Measurements from ENCODE around the gene CACNG3. TPM values are rescaled to one million over a fixed set of nuclear protein-coding genes. Genes with fewer than 3 reads are reported as not detected.

CACNG3 gene
- total RNA-seq, 2 experiments from 2014 or later: not detected

GRCh38 chr16:24349320-24349719 lies 93.2 kb downstream of the CACNG3 start:
- Mint-ChIP-seq H3K27me3 (peaks cover 12% of the 10 kb centered on the region), H3K36me3 (ENCODE audit: low read depth) (no peaks in the 10 kb centered on the region), H3K9me3 (no peaks in the 10 kb centered on the region), H3K4me3 (no peak overlapping the region), H3K27ac (no peak overlapping the region), H3K4me1 (peaks cover 3% of the 10 kb centered on the region)
- CTCF ChIA-PET: no interaction called here
- POLR2A ChIA-PET: no interaction called here
- DNase-seq: no peak

GRCh38 chr16:24352746-24353145 lies 96.6 kb downstream of the CACNG3 start:
- H3K36me3 Mint-ChIP-seq (ENCODE audit: low read depth): no peaks in the 10 kb centered on the region
- H3K9me3 Mint-ChIP-seq: no peaks in the 10 kb centered on the region
- H3K4me1 Mint-ChIP-seq: no peaks in the 10 kb centered on the region
- DNase-seq: no peak
- no peak overlapping the region for H3K4me3 Mint-ChIP-seq
- no peak overlapping the region for H3K27ac Mint-ChIP-seq
- peaks cover 11% of the 10 kb centered on the region for H3K27me3 Mint-ChIP-seq
- POLR2A ChIA-PET: no interaction called here
- CTCF ChIA-PET: no interaction called here

GRCh38 chr16:24353622-24354021 lies 97.5 kb downstream of the CACNG3 start:
- H3K27ac Mint-ChIP-seq: no peak overlapping the region
- POLR2A ChIA-PET: no interaction called here

GRCh38 chr16:24357511-24357910 lies 101.4 kb downstream of the CACNG3 start:
- Mint-ChIP-seq H3K4me3 (no peak overlapping the region), H3K4me1 (no peaks in the 10 kb centered on the region), H3K36me3 (ENCODE audit: low read depth) (no peaks in the 10 kb centered on the region), H3K27ac (no peak overlapping the region), H3K27me3 (peaks cover 1% of the 10 kb centered on the region), H3K9me3 (no peaks in the 10 kb centered on the region)
- POLR2A ChIA-PET: no interaction called here
- no peak for DNase-seq
- CTCF ChIA-PET: no interaction called here

More at GRCh38 chr16:24353622-24354021, 97.5 kb downstream of the CACNG3 start:
- Mint-ChIP-seq H3K4me1 (no peaks in the 10 kb centered on the region), H3K36me3 (ENCODE audit: low read depth) (no peaks in the 10 kb centered on the region), H3K4me3 (no peak overlapping the region), H3K9me3 (no peaks in the 10 kb centered on the region), H3K27me3 (peaks cover 9% of the 10 kb centered on the region)
- no peak for DNase-seq
- CTCF ChIA-PET: no interaction called here

- Mint-ChIP-seq H3K4me1 (no peaks in the 10 kb centered on the region), H3K27ac (no peak overlapping the region), H3K4me3 (no peak overlapping the region), H3K36me3 (ENCODE audit: low read depth) (no peaks in the 10 kb centered on the region), H3K27me3 (peaks cover 3% of the 10 kb centered on the region), H3K9me3 (no peaks in the 10 kb centered on the region)
- CTCF ChIA-PET: no interaction called here
- no peak for DNase-seq
- POLR2A ChIA-PET: no interaction called here
Measured at GRCh38 chr16:24358117-24358516, 102.0 kb downstream of the CACNG3 start.

- POLR2A ChIA-PET: no interaction called here
- no peaks in the 10 kb centered on the region for H3K36me3 Mint-ChIP-seq (ENCODE audit: low read depth)
- CTCF ChIA-PET: no interaction called here
Measured at GRCh38 chr16:24359490-24359889, 103.4 kb downstream of the CACNG3 start.

GRCh38 chr16:24360936-24361335 lies 104.8 kb downstream of the CACNG3 start:
- Mint-ChIP-seq H3K27me3 (peaks cover 3% of the 10 kb centered on the region), H3K9me3 (no peaks in the 10 kb centered on the region), H3K4me3 (no peak overlapping the region), H3K27ac (no peak overlapping the region), H3K4me1 (no peaks in the 10 kb centered on the region), H3K36me3 (ENCODE audit: low read depth) (no peaks in the 10 kb centered on the region)
- ChIA-PET CTCF (no interaction called here), POLR2A (no interaction called here)
- DNase-seq: no peak

More at GRCh38 chr16:24359490-24359889, 103.4 kb downstream of the CACNG3 start:
- H3K4me3 Mint-ChIP-seq: no peak overlapping the region
- H3K27me3 Mint-ChIP-seq: peaks cover 5% of the 10 kb centered on the region
- no peaks in the 10 kb centered on the region for H3K9me3 Mint-ChIP-seq
- H3K27ac Mint-ChIP-seq: no peak overlapping the region
- H3K4me1 Mint-ChIP-seq: no peaks in the 10 kb centered on the region
- no peak for DNase-seq

- POLR2A ChIA-PET: no interaction called here
- H3K4me3 Mint-ChIP-seq: no peak overlapping the region
- H3K27me3 Mint-ChIP-seq: peaks cover 3% of the 10 kb centered on the region
- no peak for DNase-seq
- no peaks in the 10 kb centered on the region for H3K4me1 Mint-ChIP-seq
- no peaks in the 10 kb centered on the region for H3K36me3 Mint-ChIP-seq (ENCODE audit: low read depth)
- CTCF ChIA-PET: no interaction called here
- H3K27ac Mint-ChIP-seq: no peak overlapping the region
- H3K9me3 Mint-ChIP-seq: no peaks in the 10 kb centered on the region
Measured at GRCh38 chr16:24364596-24364995, 108.5 kb downstream of the CACNG3 start.

- DNase-seq: no peak
- no peak overlapping the region for H3K27ac Mint-ChIP-seq
- ChIA-PET POLR2A (no interaction called here), CTCF (no interaction called here)
- no peaks in the 10 kb centered on the region for H3K4me1 Mint-ChIP-seq
- no peaks in the 10 kb centered on the region for H3K36me3 Mint-ChIP-seq (ENCODE audit: low read depth)
- peaks cover 3% of the 10 kb centered on the region for H3K27me3 Mint-ChIP-seq
- H3K4me3 Mint-ChIP-seq: no peak overlapping the region
- H3K9me3 Mint-ChIP-seq: no peaks in the 10 kb centered on the region
Measured at GRCh38 chr16:24367186-24367710, 111.1 kb downstream of the CACNG3 start.

- no peak for DNase-seq
- Mint-ChIP-seq H3K27me3 (peaks cover 1% of the 10 kb centered on the region), H3K4me3 (no peak overlapping the region), H3K9me3 (peaks cover 7% of the 10 kb centered on the region), H3K36me3 (ENCODE audit: low read depth) (no peaks in the 10 kb centered on the region), H3K27ac (no peak overlapping the region), H3K4me1 (no peaks in the 10 kb centered on the region)
- POLR2A ChIA-PET: no interaction called here
- CTCF ChIA-PET: interaction anchor here (0.6 kb wide), 1 partner anchor 1143 kb away, joined by 3 read pairs; no protein-coding TSS in a partner anchor
Measured at GRCh38 chr16:24372824-24373223, 116.7 kb downstream of the CACNG3 start.

- no peaks in the 10 kb centered on the region for H3K4me1 Mint-ChIP-seq
- H3K27me3 Mint-ChIP-seq: peaks cover 1% of the 10 kb centered on the region
- DNase-seq: no peak
- H3K4me3 Mint-ChIP-seq: no peak overlapping the region
- peaks cover 21% of the 10 kb centered on the region for H3K9me3 Mint-ChIP-seq
- ChIA-PET POLR2A (no interaction called here), CTCF (no interaction called here)
- no peaks in the 10 kb centered on the region for H3K36me3 Mint-ChIP-seq (ENCODE audit: low read depth)
- H3K27ac Mint-ChIP-seq: no peak overlapping the region
Measured at GRCh38 chr16:24378999-24379398, 122.9 kb downstream of the CACNG3 start.

- POLR2A ChIA-PET: no interaction called here
- no peak for DNase-seq
- Mint-ChIP-seq H3K4me3 (no peak overlapping the region), H3K27me3 (peaks cover 1% of the 10 kb centered on the region), H3K9me3 (peaks cover 21% of the 10 kb centered on the region), H3K27ac (no peak overlapping the region), H3K4me1 (no peaks in the 10 kb centered on the region), H3K36me3 (ENCODE audit: low read depth) (no peaks in the 10 kb centered on the region)
- CTCF ChIA-PET: no interaction called here
Measured at GRCh38 chr16:24381470-24382118, 125.5 kb downstream of the CACNG3 start.

- Mint-ChIP-seq H3K4me3 (no peak overlapping the region), H3K27ac (no peak overlapping the region), H3K36me3 (ENCODE audit: low read depth) (no peaks in the 10 kb centered on the region), H3K9me3 (peaks cover 14% of the 10 kb centered on the region), H3K4me1 (no peaks in the 10 kb centered on the region), H3K27me3 (no peaks in the 10 kb centered on the region)
- ChIA-PET CTCF (no interaction called here), POLR2A (no interaction called here)
- DNase-seq: no peak
Measured at GRCh38 chr16:24382762-24383407, 126.8 kb downstream of the CACNG3 start.

- Mint-ChIP-seq H3K27me3 (peaks cover 10% of the 10 kb centered on the region), H3K36me3 (ENCODE audit: low read depth) (no peaks in the 10 kb centered on the region), H3K27ac (no peak overlapping the region), H3K9me3 (no peaks in the 10 kb centered on the region), H3K4me3 (no peak overlapping the region), H3K4me1 (no peaks in the 10 kb centered on the region)
- no peak for DNase-seq
- ChIA-PET POLR2A (no interaction called here), CTCF (no interaction called here)
Measured at GRCh38 chr16:24394341-24394740, 138.2 kb downstream of the CACNG3 start.
